H1 (cell line): ENCODE data around the gene SLC9B2.
"Not testable (repeated sequence)": the region's sequence is repeated elsewhere in the genome, so short reads cannot be mapped to it uniquely, and the experiment has no call there.

Experiments
- BRCA1 ChIP-seq: IDR thresholded peaks from 2 replicates; pipeline ENCODE4 v1.6.1; 2012; ENCODE audit warnings: low read depth, low read length, improper control_type of control experiment
- CEBPB ChIP-seq: IDR thresholded peaks from 2 replicates; pipeline ENCODE4 v1.6.1; 2012; ENCODE audit warnings: low read depth, low read length
- EP300 ChIP-seq, 2 experiments: IDR thresholded peaks; 1 replicate in 1 of 2; 2 replicates in 1 of 2; pipeline ENCODE4 v1.6.1; 2011 to 2012; ENCODE audit warnings: low read depth in 2 of 2, low read length in 2 of 2, mild to moderate bottlenecking in 2 of 2, borderline replicate concordance in 1 of 2, inconsistent platforms in 1 of 2, moderate library complexity in 1 of 2
- POLR2AphosphoS5 ChIP-seq: IDR thresholded peaks from 2 replicates; pipeline ENCODE4 v1.6.1; 2011; ENCODE audit warnings: low read depth, low read length
- SUZ12 ChIP-seq: fragments of 200-600 bp; sonication (generic); IDR thresholded peaks from 2 replicates; pipeline ENCODE4 v1.6.1; 2012; ENCODE audit warnings: mild to moderate bottlenecking, inconsistent platforms, low read length, moderate library complexity, mixed read lengths
- TF ChIP-seq, protein P1 (sequence below), 3 experiments: IDR thresholded peaks; 1 replicate in 2 of 3; 2 replicates in 1 of 3; pipeline versions ENCODE4 v1.5.1 to v1.6.1; 2011; ENCODE audit warnings: low read length in 3 of 3, mild to moderate bottlenecking in 3 of 3, inconsistent platforms in 2 of 3, low read depth in 1 of 3, moderate library complexity in 1 of 3; ENCODE audit not compliant: insufficient read depth in 1 of 3; ENCODE audit errors: control extremely low read depth in 1 of 3
- TF ChIP-seq, protein P2 (sequence below): fragments of 300-600 bp; sonication (generic); IDR thresholded peaks from 2 replicates; pipeline ENCODE4 v1.7.1; 2012; ENCODE audit warnings: low read length, moderate library complexity, mild to moderate bottlenecking, inconsistent platforms; ENCODE audit not compliant: insufficient replicate concordance

- not testable (repeated sequence) for TF ChIP-seq CEBPB; EP300 (IDR thresholded peaks at IDR 0.05; ENCODE audit: borderline replicate concordance in 1 of 2, low read depth in 2 of 2, low read length in 2 of 2); POLR2AphosphoS5; SUZ12; BRCA1
- TF ChIP-seq, protein P1, sequence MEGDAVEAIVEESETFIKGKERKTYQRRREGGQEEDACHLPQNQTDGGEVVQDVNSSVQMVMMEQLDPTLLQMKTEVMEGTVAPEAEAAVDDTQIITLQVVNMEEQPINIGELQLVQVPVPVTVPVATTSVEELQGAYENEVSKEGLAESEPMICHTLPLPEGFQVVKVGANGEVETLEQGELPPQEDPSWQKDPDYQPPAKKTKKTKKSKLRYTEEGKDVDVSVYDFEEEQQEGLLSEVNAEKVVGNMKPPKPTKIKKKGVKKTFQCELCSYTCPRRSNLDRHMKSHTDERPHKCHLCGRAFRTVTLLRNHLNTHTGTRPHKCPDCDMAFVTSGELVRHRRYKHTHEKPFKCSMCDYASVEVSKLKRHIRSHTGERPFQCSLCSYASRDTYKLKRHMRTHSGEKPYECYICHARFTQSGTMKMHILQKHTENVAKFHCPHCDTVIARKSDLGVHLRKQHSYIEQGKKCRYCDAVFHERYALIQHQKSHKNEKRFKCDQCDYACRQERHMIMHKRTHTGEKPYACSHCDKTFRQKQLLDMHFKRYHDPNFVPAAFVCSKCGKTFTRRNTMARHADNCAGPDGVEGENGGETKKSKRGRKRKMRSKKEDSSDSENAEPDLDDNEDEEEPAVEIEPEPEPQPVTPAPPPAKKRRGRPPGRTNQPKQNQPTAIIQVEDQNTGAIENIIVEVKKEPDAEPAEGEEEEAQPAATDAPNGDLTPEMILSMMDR (IDR thresholded peaks at IDR 0.05; ENCODE audit: control extremely low read depth in 1 of 3, insufficient read depth in 1 of 3, low read depth in 1 of 3, low read length in 3 of 3) = not testable (repeated sequence)
- TF ChIP-seq, protein P2, sequence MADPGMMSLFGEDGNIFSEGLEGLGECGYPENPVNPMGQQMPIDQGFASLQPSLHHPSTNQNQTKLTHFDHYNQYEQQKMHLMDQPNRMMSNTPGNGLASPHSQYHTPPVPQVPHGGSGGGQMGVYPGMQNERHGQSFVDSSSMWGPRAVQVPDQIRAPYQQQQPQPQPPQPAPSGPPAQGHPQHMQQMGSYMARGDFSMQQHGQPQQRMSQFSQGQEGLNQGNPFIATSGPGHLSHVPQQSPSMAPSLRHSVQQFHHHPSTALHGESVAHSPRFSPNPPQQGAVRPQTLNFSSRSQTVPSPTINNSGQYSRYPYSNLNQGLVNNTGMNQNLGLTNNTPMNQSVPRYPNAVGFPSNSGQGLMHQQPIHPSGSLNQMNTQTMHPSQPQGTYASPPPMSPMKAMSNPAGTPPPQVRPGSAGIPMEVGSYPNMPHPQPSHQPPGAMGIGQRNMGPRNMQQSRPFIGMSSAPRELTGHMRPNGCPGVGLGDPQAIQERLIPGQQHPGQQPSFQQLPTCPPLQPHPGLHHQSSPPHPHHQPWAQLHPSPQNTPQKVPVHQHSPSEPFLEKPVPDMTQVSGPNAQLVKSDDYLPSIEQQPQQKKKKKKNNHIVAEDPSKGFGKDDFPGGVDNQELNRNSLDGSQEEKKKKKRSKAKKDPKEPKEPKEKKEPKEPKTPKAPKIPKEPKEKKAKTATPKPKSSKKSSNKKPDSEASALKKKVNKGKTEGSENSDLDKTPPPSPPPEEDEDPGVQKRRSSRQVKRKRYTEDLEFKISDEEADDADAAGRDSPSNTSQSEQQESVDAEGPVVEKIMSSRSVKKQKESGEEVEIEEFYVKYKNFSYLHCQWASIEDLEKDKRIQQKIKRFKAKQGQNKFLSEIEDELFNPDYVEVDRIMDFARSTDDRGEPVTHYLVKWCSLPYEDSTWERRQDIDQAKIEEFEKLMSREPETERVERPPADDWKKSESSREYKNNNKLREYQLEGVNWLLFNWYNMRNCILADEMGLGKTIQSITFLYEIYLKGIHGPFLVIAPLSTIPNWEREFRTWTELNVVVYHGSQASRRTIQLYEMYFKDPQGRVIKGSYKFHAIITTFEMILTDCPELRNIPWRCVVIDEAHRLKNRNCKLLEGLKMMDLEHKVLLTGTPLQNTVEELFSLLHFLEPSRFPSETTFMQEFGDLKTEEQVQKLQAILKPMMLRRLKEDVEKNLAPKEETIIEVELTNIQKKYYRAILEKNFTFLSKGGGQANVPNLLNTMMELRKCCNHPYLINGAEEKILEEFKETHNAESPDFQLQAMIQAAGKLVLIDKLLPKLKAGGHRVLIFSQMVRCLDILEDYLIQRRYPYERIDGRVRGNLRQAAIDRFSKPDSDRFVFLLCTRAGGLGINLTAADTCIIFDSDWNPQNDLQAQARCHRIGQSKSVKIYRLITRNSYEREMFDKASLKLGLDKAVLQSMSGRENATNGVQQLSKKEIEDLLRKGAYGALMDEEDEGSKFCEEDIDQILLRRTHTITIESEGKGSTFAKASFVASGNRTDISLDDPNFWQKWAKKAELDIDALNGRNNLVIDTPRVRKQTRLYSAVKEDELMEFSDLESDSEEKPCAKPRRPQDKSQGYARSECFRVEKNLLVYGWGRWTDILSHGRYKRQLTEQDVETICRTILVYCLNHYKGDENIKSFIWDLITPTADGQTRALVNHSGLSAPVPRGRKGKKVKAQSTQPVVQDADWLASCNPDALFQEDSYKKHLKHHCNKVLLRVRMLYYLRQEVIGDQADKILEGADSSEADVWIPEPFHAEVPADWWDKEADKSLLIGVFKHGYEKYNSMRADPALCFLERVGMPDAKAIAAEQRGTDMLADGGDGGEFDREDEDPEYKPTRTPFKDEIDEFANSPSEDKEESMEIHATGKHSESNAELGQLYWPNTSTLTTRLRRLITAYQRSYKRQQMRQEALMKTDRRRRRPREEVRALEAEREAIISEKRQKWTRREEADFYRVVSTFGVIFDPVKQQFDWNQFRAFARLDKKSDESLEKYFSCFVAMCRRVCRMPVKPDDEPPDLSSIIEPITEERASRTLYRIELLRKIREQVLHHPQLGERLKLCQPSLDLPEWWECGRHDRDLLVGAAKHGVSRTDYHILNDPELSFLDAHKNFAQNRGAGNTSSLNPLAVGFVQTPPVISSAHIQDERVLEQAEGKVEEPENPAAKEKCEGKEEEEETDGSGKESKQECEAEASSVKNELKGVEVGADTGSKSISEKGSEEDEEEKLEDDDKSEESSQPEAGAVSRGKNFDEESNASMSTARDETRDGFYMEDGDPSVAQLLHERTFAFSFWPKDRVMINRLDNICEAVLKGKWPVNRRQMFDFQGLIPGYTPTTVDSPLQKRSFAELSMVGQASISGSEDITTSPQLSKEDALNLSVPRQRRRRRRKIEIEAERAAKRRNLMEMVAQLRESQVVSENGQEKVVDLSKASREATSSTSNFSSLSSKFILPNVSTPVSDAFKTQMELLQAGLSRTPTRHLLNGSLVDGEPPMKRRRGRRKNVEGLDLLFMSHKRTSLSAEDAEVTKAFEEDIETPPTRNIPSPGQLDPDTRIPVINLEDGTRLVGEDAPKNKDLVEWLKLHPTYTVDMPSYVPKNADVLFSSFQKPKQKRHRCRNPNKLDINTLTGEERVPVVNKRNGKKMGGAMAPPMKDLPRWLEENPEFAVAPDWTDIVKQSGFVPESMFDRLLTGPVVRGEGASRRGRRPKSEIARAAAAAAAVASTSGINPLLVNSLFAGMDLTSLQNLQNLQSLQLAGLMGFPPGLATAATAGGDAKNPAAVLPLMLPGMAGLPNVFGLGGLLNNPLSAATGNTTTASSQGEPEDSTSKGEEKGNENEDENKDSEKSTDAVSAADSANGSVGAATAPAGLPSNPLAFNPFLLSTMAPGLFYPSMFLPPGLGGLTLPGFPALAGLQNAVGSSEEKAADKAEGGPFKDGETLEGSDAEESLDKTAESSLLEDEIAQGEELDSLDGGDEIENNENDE = not testable (repeated sequence)
Observed at GRCh38 chr4:102993985-102994384, 82.6 kb downstream of the SLC9B2 start.
